GM21529 (cell line): ENCODE measurements around the gene TSNAX.

Source experiments
- ATAC-seq: cut with Tn5 transposase; IDR thresholded peaks from one replicate; pipeline ENCODE4 v1.9.1; 2021; ENCODE audit not compliant: unreplicated experiment

TSNAX gene

GRCh38 chr1:231518485-231519034 is 9.9 kb upstream of the TSNAX start:
- no peak for ATAC-seq

GRCh38 chr1:231519166-231519565 is 9.3 kb upstream of the TSNAX start:
- no peak for ATAC-seq

- no peak for ATAC-seq
These were observed 6.4 kb upstream of the TSNAX start for GRCh38 chr1:231522038-231522437.

GRCh38 chr1:231522931-231523642 is 5.4 kb upstream of the TSNAX start:
- no peak for ATAC-seq

- no peak for ATAC-seq
These were observed 4.7 kb upstream of the TSNAX start for GRCh38 chr1:231523816-231524215.

- no peak for ATAC-seq
These were observed 1.9 kb upstream of the TSNAX start for GRCh38 chr1:231526536-231526935.

- ATAC-seq: peak; percentile 20
These were observed 790 bp upstream of the TSNAX start for GRCh38 chr1:231527586-231528171.

GRCh38 chr1:231533240-231533639 is 4.8 kb downstream of the TSNAX start:
- ATAC-seq: no peak

- no peak for ATAC-seq
These were observed 6.3 kb downstream of the TSNAX start for GRCh38 chr1:231534703-231535159.

GRCh38 chr1:231536099-231536498 is 7.6 kb downstream of the TSNAX start:
- ATAC-seq: no peak

GRCh38 chr1:231540847-231541246 is 12.4 kb downstream of the TSNAX start:
- ATAC-seq: no peak

- no peak for ATAC-seq
These were observed 13.4 kb downstream of the TSNAX start for GRCh38 chr1:231541842-231542241.

- ATAC-seq: no peak
These were observed 16.6 kb downstream of the TSNAX start for GRCh38 chr1:231544943-231545592.

- no peak for ATAC-seq
These were observed 18.2 kb downstream of the TSNAX start for GRCh38 chr1:231546693-231547092.

- ATAC-seq: no peak
These were observed 21.4 kb downstream of the TSNAX start for GRCh38 chr1:231549733-231550447.

- no peak for ATAC-seq
These were observed 21.9 kb downstream of the TSNAX start for GRCh38 chr1:231550448-231550781.

GRCh38 chr1:231553320-231553719 is 24.9 kb downstream of the TSNAX start:
- no peak for ATAC-seq

GRCh38 chr1:231554969-231555368 is 26.5 kb downstream of the TSNAX start:
- ATAC-seq: no peak

GRCh38 chr1:231557411-231557810 is 28.9 kb downstream of the TSNAX start:
- no peak for ATAC-seq

- no peak for ATAC-seq
These were observed 29.6 kb downstream of the TSNAX start for GRCh38 chr1:231557898-231558707.
